ENCODE results near the gene TMEM175.

The TMEM175 gene

DNA sequence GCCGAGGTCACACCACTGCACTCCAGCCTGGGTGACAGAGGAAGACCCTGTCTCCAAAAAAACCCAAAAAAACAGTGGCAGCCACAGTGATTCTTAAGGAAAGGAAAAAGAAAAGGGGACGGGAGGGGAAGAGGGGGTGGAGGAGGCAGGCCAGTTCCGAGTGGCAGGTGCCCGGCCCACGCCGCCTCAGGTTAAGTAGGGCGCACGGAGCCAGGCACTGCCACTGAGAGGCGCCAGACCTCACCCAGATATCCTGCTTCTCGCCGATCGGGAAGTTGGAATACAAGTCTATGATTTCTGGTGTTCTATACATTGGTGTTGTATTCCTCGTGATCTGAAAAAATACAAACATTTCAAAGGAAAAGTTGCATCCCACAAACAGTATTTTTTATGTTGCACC lies 36.0 kb upstream of the TMEM175 start:
- no peak for DNase-seq (ENCODE audit: low read depth in 1 of 2, low spot score in 1 of 2)
- no peaks in the 10 kb centered on the region for H3K27me3 ChIP-seq (ENCODE audit: insufficient read depth, poor library complexity, severe bottlenecking)
- TF ChIP-seq POLR2AphosphoS5 (IDR thresholded peaks at IDR 0.05; ENCODE audit: low read depth) (no peak), REST (IDR thresholded peaks at IDR 0.05; ENCODE audit: insufficient replicate concordance, low read depth) (no peak), SPI1 (IDR thresholded peaks at IDR 0.05; ENCODE audit: borderline replicate concordance, low read depth) (no peak), GABPA (IDR thresholded peaks at IDR 0.05; ENCODE audit: low read depth) (no peak)
- TF ChIP-seq, protein P1, sequence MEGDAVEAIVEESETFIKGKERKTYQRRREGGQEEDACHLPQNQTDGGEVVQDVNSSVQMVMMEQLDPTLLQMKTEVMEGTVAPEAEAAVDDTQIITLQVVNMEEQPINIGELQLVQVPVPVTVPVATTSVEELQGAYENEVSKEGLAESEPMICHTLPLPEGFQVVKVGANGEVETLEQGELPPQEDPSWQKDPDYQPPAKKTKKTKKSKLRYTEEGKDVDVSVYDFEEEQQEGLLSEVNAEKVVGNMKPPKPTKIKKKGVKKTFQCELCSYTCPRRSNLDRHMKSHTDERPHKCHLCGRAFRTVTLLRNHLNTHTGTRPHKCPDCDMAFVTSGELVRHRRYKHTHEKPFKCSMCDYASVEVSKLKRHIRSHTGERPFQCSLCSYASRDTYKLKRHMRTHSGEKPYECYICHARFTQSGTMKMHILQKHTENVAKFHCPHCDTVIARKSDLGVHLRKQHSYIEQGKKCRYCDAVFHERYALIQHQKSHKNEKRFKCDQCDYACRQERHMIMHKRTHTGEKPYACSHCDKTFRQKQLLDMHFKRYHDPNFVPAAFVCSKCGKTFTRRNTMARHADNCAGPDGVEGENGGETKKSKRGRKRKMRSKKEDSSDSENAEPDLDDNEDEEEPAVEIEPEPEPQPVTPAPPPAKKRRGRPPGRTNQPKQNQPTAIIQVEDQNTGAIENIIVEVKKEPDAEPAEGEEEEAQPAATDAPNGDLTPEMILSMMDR (IDR thresholded peaks at IDR 0.05; ENCODE audit: insufficient read depth, low read length), result no peak
- no peak overlapping the region for H3K4me3 ChIP-seq (replicated peaks; ENCODE audit: insufficient read depth, low read length)
- no peak overlapping the region for H3K27ac ChIP-seq (replicated peaks)

- Histone ChIP-seq H3K27me3 (ENCODE audit: insufficient read depth, poor library complexity, severe bottlenecking) (no peaks in the 10 kb centered on the region), H3K4me3 (replicated peaks; ENCODE audit: insufficient read depth, low read length) (no peak overlapping the region), H3K27ac (replicated peaks) (no peak overlapping the region)
- TF ChIP-seq, protein P1 (IDR thresholded peaks at IDR 0.05; ENCODE audit: insufficient read depth, low read length), result no peak
- TF ChIP-seq REST (IDR thresholded peaks at IDR 0.05; ENCODE audit: insufficient replicate concordance, low read depth) (no peak), SPI1 (IDR thresholded peaks at IDR 0.05; ENCODE audit: borderline replicate concordance, low read depth) (no peak), GABPA (IDR thresholded peaks at IDR 0.05; ENCODE audit: low read depth) (no peak), POLR2AphosphoS5 (IDR thresholded peaks at IDR 0.05; ENCODE audit: low read depth) (no peak)
- no peak for DNase-seq (ENCODE audit: low read depth in 1 of 2, low spot score in 1 of 2)
Measured at GRCh38 chr4:896630-897029, 35.6 kb upstream of the TMEM175 start.

GRCh38 chr4:898123-898522 lies 34.1 kb upstream of the TMEM175 start:
- no peak for TF ChIP-seq GABPA (IDR thresholded peaks at IDR 0.05; ENCODE audit: low read depth)
- TF ChIP-seq POLR2AphosphoS5 (IDR thresholded peaks at IDR 0.05; ENCODE audit: low read depth), result no peak
- H3K27ac ChIP-seq (replicated peaks), result no peak overlapping the region
- H3K27me3 ChIP-seq (ENCODE audit: insufficient read depth, poor library complexity, severe bottlenecking), result no peaks in the 10 kb centered on the region
- H3K4me3 ChIP-seq (replicated peaks; ENCODE audit: insufficient read depth, low read length), result no peak overlapping the region
- DNase-seq (ENCODE audit: low read depth in 1 of 2, low spot score in 1 of 2), result no peak

GRCh38 chr4:898869-899555 lies 33.2 kb upstream of the TMEM175 start:
- Histone ChIP-seq H3K27ac (replicated peaks) (no peak overlapping the region), H3K27me3 (ENCODE audit: insufficient read depth, poor library complexity, severe bottlenecking) (no peaks in the 10 kb centered on the region), H3K4me3 (replicated peaks; ENCODE audit: insufficient read depth, low read length) (no peak overlapping the region)
- DNase-seq (ENCODE audit: low read depth in 1 of 2, low spot score in 1 of 2), result no peak
- no peak for TF ChIP-seq POLR2AphosphoS5 (IDR thresholded peaks at IDR 0.05; ENCODE audit: low read depth)
- TF ChIP-seq, protein P1 (IDR thresholded peaks at IDR 0.05; ENCODE audit: insufficient read depth, low read length), result no peak
- TF ChIP-seq GABPA (IDR thresholded peaks at IDR 0.05; ENCODE audit: low read depth), result no peak
- no peak for TF ChIP-seq REST (IDR thresholded peaks at IDR 0.05; ENCODE audit: insufficient replicate concordance, low read depth)
- TF ChIP-seq SPI1 (IDR thresholded peaks at IDR 0.05; ENCODE audit: borderline replicate concordance, low read depth), result no peak

Measured in HL-60 (cell line).